ENCODE measurements around the gene AATK. TPM values are rescaled to one million over a fixed set of nuclear protein-coding genes. Genes with fewer than 3 reads are reported as not detected.

AATK gene
- total RNA-seq, 4 donors from 2014 or later = 4.1 to 17.6 (median 7.4) TPM

DNA sequence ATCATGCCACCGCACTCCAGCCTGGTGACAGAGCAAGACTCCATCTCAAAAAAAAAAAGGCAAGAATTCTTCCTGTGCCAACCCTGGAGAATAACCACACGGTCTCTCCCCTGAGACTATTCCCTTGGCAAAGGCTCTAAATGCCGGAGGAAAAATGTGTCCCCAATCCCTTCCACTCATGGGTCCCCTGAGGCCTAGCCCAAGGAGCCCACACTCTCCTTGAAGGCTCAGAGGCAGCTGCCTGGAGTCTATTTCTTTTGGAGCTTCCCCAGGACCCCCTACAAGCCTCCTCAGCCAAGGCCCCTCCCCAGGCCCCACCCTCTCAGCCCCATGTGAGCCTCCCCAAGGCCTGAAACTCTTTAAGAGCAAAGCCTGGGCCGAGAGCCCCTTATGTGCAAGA, 40.1 kb upstream of the AATK start:
- H3K4me1 ChIP-seq = no peaks in the 10 kb centered on the region
- TF ChIP-seq, protein P1, sequence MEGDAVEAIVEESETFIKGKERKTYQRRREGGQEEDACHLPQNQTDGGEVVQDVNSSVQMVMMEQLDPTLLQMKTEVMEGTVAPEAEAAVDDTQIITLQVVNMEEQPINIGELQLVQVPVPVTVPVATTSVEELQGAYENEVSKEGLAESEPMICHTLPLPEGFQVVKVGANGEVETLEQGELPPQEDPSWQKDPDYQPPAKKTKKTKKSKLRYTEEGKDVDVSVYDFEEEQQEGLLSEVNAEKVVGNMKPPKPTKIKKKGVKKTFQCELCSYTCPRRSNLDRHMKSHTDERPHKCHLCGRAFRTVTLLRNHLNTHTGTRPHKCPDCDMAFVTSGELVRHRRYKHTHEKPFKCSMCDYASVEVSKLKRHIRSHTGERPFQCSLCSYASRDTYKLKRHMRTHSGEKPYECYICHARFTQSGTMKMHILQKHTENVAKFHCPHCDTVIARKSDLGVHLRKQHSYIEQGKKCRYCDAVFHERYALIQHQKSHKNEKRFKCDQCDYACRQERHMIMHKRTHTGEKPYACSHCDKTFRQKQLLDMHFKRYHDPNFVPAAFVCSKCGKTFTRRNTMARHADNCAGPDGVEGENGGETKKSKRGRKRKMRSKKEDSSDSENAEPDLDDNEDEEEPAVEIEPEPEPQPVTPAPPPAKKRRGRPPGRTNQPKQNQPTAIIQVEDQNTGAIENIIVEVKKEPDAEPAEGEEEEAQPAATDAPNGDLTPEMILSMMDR (IDR thresholded peaks at IDR 0.05) = no peak
- TF ChIP-seq POLR2A (IDR thresholded peaks at IDR 0.05) = no peak
- WGBS, 2 donors = 77 to 83% methylated on average over 3 to 4 of the region's 4 CpGs
- H3K4me3 ChIP-seq (replicated peaks in 1 of 3) = no peak overlapping the region
- DNase-seq = no peak
- no peaks in the 10 kb centered on the region for H3K36me3 ChIP-seq
- H3K9me3 ChIP-seq = no peaks in the 10 kb centered on the region
- no peak overlapping the region for H3K27ac ChIP-seq
- no peaks in the 10 kb centered on the region for H3K27me3 ChIP-seq
- intact Hi-C loops (cut with DNase I) = no loop called here

DNA sequence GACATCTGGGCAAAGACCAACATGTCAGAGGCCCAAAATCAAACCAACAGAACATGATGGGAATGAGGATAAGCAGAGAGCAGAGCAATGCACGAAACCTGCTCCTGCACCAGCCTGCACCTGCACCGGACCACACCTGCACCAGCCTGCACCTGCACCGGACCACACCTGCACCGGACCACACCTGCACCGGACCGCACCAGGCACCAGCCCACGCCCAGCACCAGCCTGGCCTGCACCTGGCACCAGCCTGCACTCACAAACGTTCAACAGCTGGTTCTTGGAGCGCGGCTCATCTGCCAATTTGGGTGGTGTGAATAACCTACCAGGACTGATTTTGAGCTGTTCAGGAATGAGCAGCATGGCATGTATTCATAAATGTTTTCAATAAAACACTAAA, 38.6 kb upstream of the AATK start:
- no peaks in the 10 kb centered on the region for H3K27me3 ChIP-seq
- DNase-seq = no peak
- H3K9me3 ChIP-seq = no peaks in the 10 kb centered on the region
- intact Hi-C loops (cut with DNase I) = no loop called here
- H3K27ac ChIP-seq = no peak overlapping the region
- no peaks in the 10 kb centered on the region for H3K4me1 ChIP-seq
- WGBS, 2 donors = 87 to 100% methylated on average over 4 to 10 of the region's 10 CpGs
- TF ChIP-seq POLR2A (IDR thresholded peaks at IDR 0.05) = no peak
- TF ChIP-seq, protein P1 (IDR thresholded peaks at IDR 0.05) = no peak
- no peak overlapping the region for H3K4me3 ChIP-seq (replicated peaks in 1 of 3)
- H3K36me3 ChIP-seq = no peaks in the 10 kb centered on the region

DNA sequence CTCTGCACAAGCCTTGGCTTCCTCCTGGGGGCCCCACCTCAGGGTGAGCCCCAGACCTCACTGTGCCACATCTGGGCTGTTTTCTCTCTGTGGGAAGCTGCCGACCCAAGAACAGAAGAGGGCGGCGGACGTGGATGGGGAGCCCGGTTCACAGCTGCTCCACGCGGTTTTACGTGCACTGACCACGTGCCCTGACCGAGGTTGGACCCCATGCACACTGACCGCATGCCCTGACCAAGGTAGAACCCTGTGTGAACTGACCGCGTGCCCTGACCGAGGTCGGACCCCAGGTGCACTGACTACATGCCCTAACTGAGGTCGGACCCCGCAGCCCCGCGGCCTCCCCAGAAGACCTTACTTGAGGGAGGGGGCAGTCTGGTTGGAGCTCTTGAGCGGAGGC, 37.1 kb upstream of the AATK start:
- intact Hi-C loops (cut with DNase I) = no loop called here
- no peaks in the 10 kb centered on the region for H3K9me3 ChIP-seq
- DNase-seq = no peak
- H3K27me3 ChIP-seq = no peaks in the 10 kb centered on the region
- H3K27ac ChIP-seq = no peak overlapping the region
- H3K36me3 ChIP-seq = no peaks in the 10 kb centered on the region
- H3K4me1 ChIP-seq = no peaks in the 10 kb centered on the region
- TF ChIP-seq, protein P1 (IDR thresholded peaks at IDR 0.05) = no peak
- no peak for TF ChIP-seq POLR2A (IDR thresholded peaks at IDR 0.05)
- no peak overlapping the region for H3K4me3 ChIP-seq (replicated peaks in 1 of 3)
- WGBS, 2 donors = 96 to 100% methylated on average over 1 to 20 of the region's 20 CpGs

DNA sequence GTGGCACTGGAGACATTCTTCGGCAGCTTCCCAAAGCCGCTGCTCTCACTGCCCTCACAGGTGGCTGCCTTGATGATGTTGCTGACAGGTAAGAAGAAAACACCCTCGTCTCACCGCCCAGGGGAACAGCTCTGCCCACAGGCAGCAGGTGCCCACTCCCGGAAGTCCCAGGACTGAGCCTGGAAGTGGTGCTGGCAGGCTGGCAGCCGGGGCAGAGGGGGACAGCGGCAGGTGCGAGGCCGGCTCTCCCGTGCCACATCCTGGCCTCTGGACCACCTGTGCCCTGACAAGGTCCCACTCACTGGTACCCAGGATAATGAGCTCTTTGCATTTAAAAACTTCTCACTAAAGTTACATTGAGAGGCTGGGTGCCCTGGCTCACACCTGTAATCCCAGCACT, 36.3 kb upstream of the AATK start:
- WGBS, 2 donors = 98 to 99% methylated on average over 10 of the region's 10 CpGs
- no peaks in the 10 kb centered on the region for H3K36me3 ChIP-seq
- H3K9me3 ChIP-seq = no peaks in the 10 kb centered on the region
- no peaks in the 10 kb centered on the region for H3K4me1 ChIP-seq
- intact Hi-C loops (cut with DNase I) = no loop called here
- DNase-seq = no peak
- no peak overlapping the region for H3K4me3 ChIP-seq (replicated peaks in 1 of 3)
- H3K27me3 ChIP-seq = no peaks in the 10 kb centered on the region
- TF ChIP-seq, protein P1 (IDR thresholded peaks at IDR 0.05) = no peak
- no peak for TF ChIP-seq POLR2A (IDR thresholded peaks at IDR 0.05)
- H3K27ac ChIP-seq = no peak overlapping the region

DNA sequence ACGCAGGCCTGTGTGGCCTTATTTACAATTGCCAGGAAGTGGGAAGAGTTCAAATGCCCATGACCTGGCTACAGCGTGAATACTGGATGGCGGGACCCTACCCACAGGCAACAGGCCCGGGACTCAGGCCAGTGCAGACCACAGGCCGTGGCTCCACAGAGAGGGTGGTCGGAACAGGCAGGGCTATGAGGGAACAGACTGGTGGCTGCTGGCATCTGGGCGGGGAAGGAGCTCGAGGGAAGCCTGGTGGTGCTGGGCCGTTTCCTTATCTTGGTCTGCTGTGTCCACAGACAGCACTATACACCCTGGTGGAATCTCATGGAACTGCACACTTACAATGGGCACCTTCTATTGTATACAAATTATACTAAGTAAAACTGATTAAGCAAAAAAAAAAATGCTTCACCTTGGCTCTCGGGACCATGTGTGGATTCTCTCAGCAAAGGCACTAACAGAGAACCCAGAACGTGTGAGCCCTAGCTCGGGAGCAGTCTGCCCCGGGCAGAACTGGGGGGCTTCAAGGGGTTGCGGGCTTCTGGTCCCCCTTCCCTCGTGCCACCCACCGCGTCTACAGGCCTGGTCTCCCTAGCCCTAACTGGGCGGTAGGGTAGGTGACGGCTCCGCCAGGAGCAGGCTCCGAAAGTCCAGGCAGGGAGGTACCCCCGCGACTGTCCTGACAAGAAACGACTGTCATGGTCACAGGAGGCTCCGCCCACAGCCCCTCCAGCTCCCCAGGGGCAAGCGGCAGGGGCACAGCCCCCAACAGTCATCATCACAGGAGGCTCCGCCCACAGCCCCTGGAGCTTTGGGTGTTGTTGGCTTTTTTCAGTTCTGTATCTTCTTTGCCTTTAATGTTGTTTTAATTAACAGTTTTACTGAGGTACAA, 34.9 kb upstream of the AATK start:
- no peak for TF ChIP-seq POLR2A (IDR thresholded peaks at IDR 0.05)
- TF ChIP-seq, protein P1 (IDR thresholded peaks at IDR 0.05) = peak in 5 of 6 experiments; percentile 25 to 44 (median 32)
- H3K36me3 ChIP-seq = no peaks in the 10 kb centered on the region
- H3K27me3 ChIP-seq = no peaks in the 10 kb centered on the region
- peak in 1 of 2 donors; percentile 23 for DNase-seq
- H3K27ac ChIP-seq = no peak overlapping the region
- WGBS, 2 donors = 77 to 78% methylated on average over 25 to 27 of the region's 27 CpGs
- H3K9me3 ChIP-seq = no peaks in the 10 kb centered on the region
- no peaks in the 10 kb centered on the region for H3K4me1 ChIP-seq
- no peak overlapping the region for H3K4me3 ChIP-seq (replicated peaks in 1 of 3)
- intact Hi-C loops (cut with DNase I) = no loop called here

All from thyroid gland (tissue), 4 donors.